ENCODE results near the gene C1R. TPM values are rescaled to one million over a fixed set of nuclear protein-coding genes. Genes with fewer than 3 reads are reported as not detected.
A peak's percentile ranks its signal among the peaks of the same experiment; 100 is the strongest.

C1R gene
- total and polyA plus RNA-seq, 2 of the 8 experiments (the other 6 are each of a cell fraction or from before 2014, with no cell fraction given): 6.9 to 16.3 TPM

- Histone ChIP-seq H3K9me3 (ENCODE audit: insufficient read depth in 2 of 2, low read depth in 1 of 2, low read length in 1 of 2) (no peaks in the 10 kb centered on the region), H4K20me1 (replicated peaks in 1 of 2; ENCODE audit: control insufficient read depth in 1 of 2, insufficient read depth in 2 of 2, low read length in 2 of 2) (no peaks in the 10 kb centered on the region), H2AFZ (ENCODE audit: low read length) (peak within 1 kb of the TSS; percentile 92), H3K9ac (replicated peaks in 1 of 4; ENCODE audit: extremely low read depth in 1 of 4, low read depth in 3 of 4, low read length in 3 of 4) (no peak within 1 kb of the TSS), H3K18ac (ENCODE audit: extremely low read depth, low read length) (no peak within 1 kb of the TSS; the same call in 1 of the 2 replicates), H3K79me1 (ENCODE audit: low read depth, low read length) (no peaks in the 10 kb centered on the region), H3K23me2 (ENCODE audit: low read depth, low read length) (no peaks in the 10 kb centered on the region), H2BK12ac (ENCODE audit: low read depth, low read length) (no peak within 1 kb of the TSS; the same call in 1 of the 2 replicates), H3K4ac (replicated peaks; ENCODE audit: insufficient read length, low read depth, low read length) (no peak within 1 kb of the TSS), H3K27ac (ENCODE audit: low read depth, low read length) (no peak within 1 kb of the TSS), H4K5ac (ENCODE audit: insufficient read length, low read depth, low read length) (no peak within 1 kb of the TSS), H2BK15ac (ENCODE audit: low read length) (no peak within 1 kb of the TSS), H2BK20ac (ENCODE audit: low read length) (no peak within 1 kb of the TSS), H3K23ac (ENCODE audit: insufficient read length) (no peak within 1 kb of the TSS), H4K8ac (ENCODE audit: extremely low read depth, insufficient read depth, low read length) (no peak within 1 kb of the TSS), H4K91ac (replicated peaks; ENCODE audit: insufficient read length, low read length) (no peak within 1 kb of the TSS), H3K4me3 (ENCODE audit: extremely low read depth in 1 of 4, insufficient read depth in 2 of 4, low read depth in 3 of 4, low read length in 4 of 4) (no peak within 1 kb of the TSS), H2BK5ac (ENCODE audit: low read depth, low read length) (0 out of 2 replicates have a peak within 1 kb of the TSS, but pooled peaks have one; percentile 1), H3K79me2 (ENCODE audit: control insufficient read depth in 1 of 2, insufficient read depth in 2 of 2, low read length in 2 of 2) (no peaks in the 10 kb centered on the region), H3K14ac (ENCODE audit: insufficient read length) (no peak within 1 kb of the TSS), H3K4me2 (ENCODE audit: insufficient read depth in 1 of 2, low read depth in 2 of 2, low read length in 2 of 2) (peak within 1 kb of the TSS; percentile 5 to 25; a peak in 3 of 4 replicates), H3K27me3 (replicated peaks in 1 of 4; ENCODE audit: control insufficient read depth in 3 of 4, extremely low read depth in 1 of 4, insufficient read depth in 3 of 4, low read length in 3 of 4) (no peaks in the 10 kb centered on the region), H2AK5ac (ENCODE audit: low read depth, low read length) (no peak within 1 kb of the TSS), H2BK120ac (replicated peaks; ENCODE audit: low read depth, low read length) (no peak within 1 kb of the TSS), H3K56ac (replicated peaks; ENCODE audit: insufficient read length, low read depth, low read length) (no peak within 1 kb of the TSS), H3K36me3 (ENCODE audit: control insufficient read depth in 2 of 4, insufficient read depth in 4 of 4, low read length in 3 of 4) (no peaks in the 10 kb centered on the region), H3K4me1 (replicated peaks in 1 of 4; ENCODE audit: control insufficient read depth in 3 of 4, insufficient read depth in 4 of 4, low read length in 3 of 4) (peaks cover 0 to 5% (median 2%) of the 10 kb centered on the region in 4 experiments; a peak in 3 of 7 replicates)
- FAIRE-seq (peak; percentile 70), DNase-seq (ENCODE audit: low read depth in 1 of 2, low spot score in 2 of 2) (peak; percentile 36 to 63)
- 51% methylated on average over 10 of the region's 10 CpGs; no CpG with 5 or more reads in 1 of the 2 experiments for WGBS, 2 experiments (ENCODE audit: extremely low coverage in 1 of 2, insufficient coverage in 1 of 2, insufficient read length in 1 of 2, insufficient replicate concordance in 2 of 2, low coverage in 1 of 2, low lambda C conversion rate in 2 of 2, missing lambda C conversion rate in 1 of 2)
- ChIA-PET POLR2A (ENCODE audit: partially characterized antibody) (interaction anchor here (0.7 to 2.5 kb wide), 7 partner anchors 10 to 53 kb away, joined by 3 to 39 read pairs (median 4); partner anchors contain the start of gene C1RL), CTCF (ENCODE audit: partially characterized antibody) (interaction anchor here (0.7 to 6.7 kb wide), 20 partner anchors 9 to 100 kb away, joined by 3 to 58 read pairs (median 4); partner anchors contain the start of gene C1RL)
- TF ChIP-seq TCF12 (IDR thresholded peaks at IDR 0.05; ENCODE audit: low read depth, low read length) (no peak), MAFK (IDR thresholded peaks at IDR 0.05; ENCODE audit: low read depth, low read length) (peak; percentile 95), RFX5 (IDR thresholded peaks at IDR 0.05; ENCODE audit: borderline replicate concordance, low read depth, low read length) (no peak), RBBP5 (IDR thresholded peaks at IDR 0.05; ENCODE audit: borderline replicate concordance, low read depth, low read length) (peak; percentile 45; the same call in 1 of the 2 replicates), NRF1 (IDR thresholded peaks at IDR 0.05; ENCODE audit: low read depth, low read length) (no peak), KDM4A (IDR thresholded peaks at IDR 0.05; ENCODE audit: low read depth, low read length, severe bottlenecking) (no peak), TAF1 (IDR thresholded peaks at IDR 0.05; ENCODE audit: low read depth, low read length) (peak; percentile 39; the same call in 1 of the 2 replicates), GABPA (IDR thresholded peaks at IDR 0.05; ENCODE audit: borderline replicate concordance, insufficient read depth, low read length) (no peak), CTCF (IDR thresholded peaks at IDR 0.05; ENCODE audit: control extremely low read depth in 1 of 3, insufficient read depth in 1 of 3, low read depth in 1 of 3, low read length in 3 of 3) (peak; percentile 49 to 96 (median 78)), POU5F1 (IDR thresholded peaks at IDR 0.05; ENCODE audit: low read depth, low read length) (no peak)
Measured at GRCh38 chr12:7060353-7060954, 31.8 kb downstream of the C1R start, which contains the start of gene C1S. C1S (plus strand) TSS chr12:7060718; CDS start chr12:7061913, 1,195 bp downstream.
